H1 (cell line): ENCODE measurements around the gene USP13. TPM values are rescaled to one million over a fixed set of nuclear protein-coding genes. Genes with fewer than 3 reads are reported as not detected.

ENCODE experiments used
- CTCF ChIA-PET: fragments of 300-600 bp; sonication (Branson Sonifier 250); formaldehyde crosslinking; loops from one replicate; lab custom pipeline; 2021; ENCODE audit not compliant: partially characterized antibody; lab: Charles Lee
- POLR2A ChIA-PET: fragments of 300-600 bp; sonication (Branson Sonifier 250); formaldehyde crosslinking; loops from one replicate; lab custom pipeline; 2021; ENCODE audit warnings: inconsistent platforms; ENCODE audit not compliant: partially characterized antibody; lab: Charles Lee
- DNase-seq, 2 experiments: peaks; one replicate each; pipeline versions ENCODE4 v3.0.0 to v3.0.0-alpha.2; 2010 to 2022; ENCODE audit warnings: low spot score in 2 of 2, low read depth in 1 of 2, mixed read lengths in 1 of 2
- FAIRE-seq: peaks from 2 replicates; lab custom pipeline; 2011; peaks lifted over from hg19 to GRCh38; lab: Jason Lieb, UNC
- H2AFZ ChIP-seq: 2 replicates; pipeline ENCODE4 v1.8.1; 2012; ENCODE audit warnings: low read length, inconsistent platforms
- H2AK5ac ChIP-seq: 2 replicates; pipeline ENCODE4 v1.6.1; 2013; ENCODE audit warnings: low read depth, low read length
- H2BK120ac ChIP-seq: replicated peaks from 2 replicates; pipeline ENCODE3; 2013; ENCODE audit warnings: low read depth, low read length, inconsistent platforms
- H2BK12ac ChIP-seq: 2 replicates; pipeline ENCODE4 v1.6.1; 2013; ENCODE audit warnings: low read depth, low read length
- H2BK15ac ChIP-seq: 2 replicates; pipeline ENCODE4 v1.6.1; 2013; ENCODE audit warnings: low read length
- H2BK20ac ChIP-seq: 2 replicates; pipeline ENCODE4 v1.6.1; 2013; ENCODE audit warnings: low read length
- H2BK5ac ChIP-seq: 2 replicates; pipeline ENCODE4 v1.6.1; 2013; ENCODE audit warnings: low read depth, low read length
- H3K14ac ChIP-seq: 2 replicates; pipeline ENCODE4 v1.6.1; 2013; ENCODE audit warnings: inconsistent platforms; ENCODE audit not compliant: insufficient read length
- H3K18ac ChIP-seq: 2 replicates; pipeline ENCODE4 v1.6.1; 2013; ENCODE audit warnings: low read length; ENCODE audit errors: extremely low read depth
- H3K23ac ChIP-seq: 2 replicates; pipeline ENCODE4 v1.6.1; 2013; ENCODE audit warnings: inconsistent platforms; ENCODE audit not compliant: insufficient read length
- H3K23me2 ChIP-seq: 2 replicates; pipeline ENCODE4 v1.6.1; 2013; ENCODE audit warnings: low read depth, low read length
- H3K27ac ChIP-seq: 2 replicates; pipeline ENCODE4 v1.6.1; 2011; ENCODE audit warnings: low read depth, low read length, inconsistent platforms
- H3K27me3 ChIP-seq, 4 experiments: replicated peaks in 1 of 4; 1 replicate in 1 of 4; 2 replicates in 3 of 4; pipeline versions ENCODE4 v1.6.1 to v1.8.1; 2011 to 2013; ENCODE audit warnings: low read length in 3 of 4, mild to moderate bottlenecking in 3 of 4, inconsistent platforms in 2 of 4, mixed read lengths in 2 of 4, moderate library complexity in 1 of 4; ENCODE audit not compliant: control insufficient read depth in 3 of 4, insufficient read depth in 3 of 4; ENCODE audit errors: extremely low read depth in 1 of 4
- H3K36me3 ChIP-seq, 4 experiments: 2 replicates each; pipeline versions ENCODE4 v1.6.1 to v1.8.1; 2011 to 2013; ENCODE audit warnings: mild to moderate bottlenecking in 4 of 4, low read length in 3 of 4, moderate library complexity in 2 of 4, control low read depth in 1 of 4, inconsistent platforms in 1 of 4; ENCODE audit not compliant: insufficient read depth in 4 of 4, control insufficient read depth in 2 of 4
- H3K4ac ChIP-seq: replicated peaks from 2 replicates; pipeline ENCODE3; 2013; ENCODE audit warnings: low read length, low read depth, mixed read lengths, inconsistent platforms; ENCODE audit not compliant: insufficient read length
- H3K4me1 ChIP-seq, 4 experiments: replicated peaks in 1 of 4; 1 replicate in 1 of 4; 2 replicates in 3 of 4; pipeline versions ENCODE4 v1.6.1 to v1.8.1; 2011 to 2013; ENCODE audit warnings: low read length in 3 of 4, inconsistent platforms in 2 of 4, mixed read lengths in 1 of 4; ENCODE audit not compliant: insufficient read depth in 4 of 4, control insufficient read depth in 3 of 4
- H3K4me2 ChIP-seq, 2 experiments: 2 replicates each; pipeline versions ENCODE4 v1.6.1 to v1.8.1; 2011 to 2013; ENCODE audit warnings: low read depth in 2 of 2, low read length in 2 of 2, control low read depth in 1 of 2, inconsistent platforms in 1 of 2, mild to moderate bottlenecking in 1 of 2; ENCODE audit not compliant: insufficient read depth in 1 of 2
- H3K4me3 ChIP-seq, 4 experiments: fragments of 200-600, 300-600 bp in 1 of 4; sonication (generic), shearing (Covaris generic), sonication (Bioruptor Twin) in 1 of 4; 2 replicates each; pipeline versions ENCODE4 v1.5.1 to v1.8.1; 2011 to 2016; ENCODE audit warnings: low read length in 4 of 4, low read depth in 3 of 4, control low read depth in 2 of 4, inconsistent platforms in 2 of 4, mild to moderate bottlenecking in 2 of 4, mixed read lengths in 1 of 4, moderate library complexity in 1 of 4; ENCODE audit not compliant: insufficient read depth in 2 of 4; ENCODE audit errors: extremely low read depth in 1 of 4
- H3K56ac ChIP-seq: replicated peaks from 2 replicates; pipeline ENCODE3; 2013; ENCODE audit warnings: low read depth, mild to moderate bottlenecking, mixed read lengths, low read length, inconsistent platforms; ENCODE audit not compliant: insufficient read length
- H3K79me1 ChIP-seq: 2 replicates; pipeline ENCODE4 v1.6.1; 2013; ENCODE audit warnings: low read depth, low read length, control low read depth
- H3K79me2 ChIP-seq, 2 experiments: 2 replicates each; pipeline versions ENCODE4 v1.6.1 to v1.8.1; 2012 to 2013; ENCODE audit warnings: low read length in 2 of 2, mild to moderate bottlenecking in 2 of 2, inconsistent platforms in 1 of 2; ENCODE audit not compliant: insufficient read depth in 2 of 2, control insufficient read depth in 1 of 2
- H3K9ac ChIP-seq, 4 experiments: replicated peaks in 1 of 4; 1 replicate in 1 of 4; 2 replicates in 3 of 4; pipeline versions ENCODE4 v1.6.1 to v1.8.1; 2011 to 2013; ENCODE audit warnings: low read depth in 3 of 4, low read length in 3 of 4, control low read depth in 2 of 4, mild to moderate bottlenecking in 2 of 4, moderate library complexity in 2 of 4, inconsistent platforms in 1 of 4; ENCODE audit errors: extremely low read depth in 1 of 4
- H3K9me3 ChIP-seq, 2 experiments: 2 replicates each; pipeline versions ENCODE4 v1.6.1 to v1.8.1; 2012 to 2013; ENCODE audit warnings: mild to moderate bottlenecking in 2 of 2, moderate library complexity in 2 of 2, control low read depth in 1 of 2, inconsistent platforms in 1 of 2, low read depth in 1 of 2, low read length in 1 of 2, mixed read lengths in 1 of 2; ENCODE audit not compliant: insufficient read depth in 2 of 2
- H4K20me1 ChIP-seq, 2 experiments: replicated peaks in 1 of 2; 2 replicates each; pipeline versions ENCODE3 to v1.8.1; 2011 to 2013; ENCODE audit warnings: inconsistent platforms in 2 of 2, low read length in 2 of 2, mild to moderate bottlenecking in 1 of 2; ENCODE audit not compliant: insufficient read depth in 2 of 2, control insufficient read depth in 1 of 2
- H4K5ac ChIP-seq: 2 replicates; pipeline ENCODE4 v1.6.1; 2013; ENCODE audit warnings: low read length, low read depth, mixed read lengths, inconsistent platforms; ENCODE audit not compliant: insufficient read length
- H4K8ac ChIP-seq: 2 replicates; pipeline ENCODE4 v1.8.0; 2013; ENCODE audit warnings: mild to moderate bottlenecking, moderate library complexity, low read length, inconsistent platforms; ENCODE audit not compliant: insufficient read depth; ENCODE audit errors: extremely low read depth
- H4K91ac ChIP-seq: replicated peaks from 2 replicates; pipeline ENCODE3; 2013; ENCODE audit warnings: low read length, mixed read lengths, inconsistent platforms; ENCODE audit not compliant: insufficient read length
- CBX5 ChIP-seq: fragments of 300-800, 300-1000 bp; sonication (generic); IDR thresholded peaks from 2 replicates; pipeline ENCODE4 v1.7.1; 2016; ENCODE audit warnings: antibody characterized with exemption, low read length, low read depth
- CREB1 ChIP-seq: IDR thresholded peaks from 2 replicates; pipeline ENCODE4 v1.6.1; 2012; ENCODE audit warnings: inconsistent platforms
- CTBP2 ChIP-seq: IDR thresholded peaks from 2 replicates; pipeline ENCODE4 v1.7.0; 2011; ENCODE audit warnings: borderline replicate concordance, mild to moderate bottlenecking, moderate library complexity, mixed read lengths, low read length; ENCODE audit not compliant: insufficient read depth, insufficient read length
- JUND ChIP-seq: IDR thresholded peaks from 2 replicates; pipeline ENCODE4 v1.6.1; 2011; ENCODE audit warnings: mild to moderate bottlenecking, improper control_type of control experiment, low read length
- POLR2A ChIP-seq, 2 experiments: IDR thresholded peaks; 1 replicate in 1 of 2; 2 replicates in 1 of 2; pipeline ENCODE4 v1.6.1; 2011; ENCODE audit warnings: low read depth in 2 of 2, low read length in 2 of 2, mild to moderate bottlenecking in 2 of 2; ENCODE audit errors: control extremely low read depth in 1 of 2
- RXRA ChIP-seq: IDR thresholded peaks from 2 replicates; pipeline ENCODE4 v1.6.1; 2011; ENCODE audit warnings: low read depth, mild to moderate bottlenecking, low read length, moderate library complexity; ENCODE audit not compliant: insufficient read depth
- SP2 ChIP-seq: IDR thresholded peaks from 2 replicates; pipeline ENCODE4 v1.6.1; 2012; ENCODE audit warnings: mild to moderate bottlenecking, low read length, inconsistent platforms
- SP4 ChIP-seq: IDR thresholded peaks from 2 replicates; pipeline ENCODE4 v1.6.1; 2012; ENCODE audit warnings: low read length, inconsistent platforms
- SUZ12 ChIP-seq: fragments of 200-600 bp; sonication (generic); IDR thresholded peaks from 2 replicates; pipeline ENCODE4 v1.6.1; 2012; ENCODE audit warnings: mild to moderate bottlenecking, inconsistent platforms, low read length, moderate library complexity, mixed read lengths
- TAF1 ChIP-seq: IDR thresholded peaks from 2 replicates; pipeline ENCODE4 v1.6.1; 2011; ENCODE audit warnings: mild to moderate bottlenecking, low read depth, low read length
- ZNF274 ChIP-seq: IDR thresholded peaks from 2 replicates; pipeline ENCODE4 v1.7.0; 2012; ENCODE audit warnings: low read length, borderline replicate concordance; ENCODE audit errors: extremely low read depth
- WGBS, 2 experiments: shearing (Covaris generic) in 1 of 2; methylation state at CpG; one replicate each; pipeline versions ENCODE4 v1.1.6 to v1.1.7; 2013 to 2015; ENCODE audit warnings: low lambda C conversion rate in 2 of 2, mixed read lengths in 2 of 2, inconsistent platforms in 1 of 2, low coverage in 1 of 2, missing lambda C conversion rate in 1 of 2; ENCODE audit not compliant: insufficient replicate concordance in 2 of 2, insufficient coverage in 1 of 2, insufficient read length in 1 of 2; ENCODE audit errors: extremely low coverage in 1 of 2, missing lambda C conversion rate in 1 of 2; 5-methylcytosine and 5-hydroxymethylcytosine counted together
- polyA plus RNA-seq, 7 experiments: library from polyadenylated mRNA; depleted of rRNA in 3 of 7; stranded (reverse) in 5 of 7; unstranded in 2 of 7; fragments of >200 nt in 5 of 7; fragments of 200-250 nt in 2 of 7; gene quantifications; 1 replicate in 5 of 7; 2 replicates in 1 of 7; 4 replicates in 1 of 7; pipeline versions ENCODE4 v1.2.1 to v1.2.3, GENCODE V29; 2011 to 2013; ENCODE audit warnings: missing spikeins in 2 of 7, mixed read lengths in 2 of 7
- total RNA-seq: library from RNA; stranded (reverse); fragmentation: NEBNext Ultra II Directional; extraction: Animal tissue kit (Norgen Biotek cat#: 25700); gene quantifications from 2 replicates; pipeline ENCODE4 v1.2.1, GENCODE V29; 2021
- TF ChIP-seq, protein P1 (sequence below): IDR thresholded peaks from 2 replicates; pipeline ENCODE4 v1.6.1; 2012; ENCODE audit warnings: inconsistent platforms
- TF ChIP-seq, protein P2 (sequence below), 3 experiments: IDR thresholded peaks; 1 replicate in 2 of 3; 2 replicates in 1 of 3; pipeline versions ENCODE4 v1.5.1 to v1.6.1; 2011; ENCODE audit warnings: low read length in 3 of 3, mild to moderate bottlenecking in 3 of 3, inconsistent platforms in 2 of 3, low read depth in 1 of 3, moderate library complexity in 1 of 3; ENCODE audit not compliant: insufficient read depth in 1 of 3; ENCODE audit errors: control extremely low read depth in 1 of 3

Gene USP13
- total and polyA plus RNA-seq, 2 of the 8 experiments (the other 6 are each of a cell fraction or from before 2014, with no cell fraction given): 7.9 to 25.9 TPM

DNA sequence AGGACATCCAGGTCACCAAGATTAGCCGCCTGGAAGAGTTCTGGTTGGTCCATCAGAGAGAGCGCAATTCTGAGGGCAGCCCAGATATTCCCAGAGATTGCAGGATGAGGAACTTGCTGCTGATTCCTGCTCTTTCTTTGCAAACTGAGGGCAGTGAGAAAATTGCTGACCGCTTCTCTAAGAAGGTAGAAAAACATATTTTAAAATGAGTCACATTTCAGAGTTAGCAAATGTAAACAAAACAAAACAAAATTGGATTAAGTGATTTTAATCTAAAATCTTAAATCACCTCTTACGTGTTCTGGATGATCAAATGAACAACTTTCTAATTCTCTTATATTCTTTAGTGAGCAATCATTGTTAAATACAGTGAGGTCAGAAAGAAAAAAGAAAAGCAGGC is 149.0 kb downstream of the USP13 start:
- CTCF ChIA-PET: interaction anchor here (3.5 kb wide), 1 partner anchor 10 kb away, joined by 29 read pairs; no protein-coding TSS in a partner anchor
- 92% methylated on average over 4 of the region's 4 CpGs; no CpG with 5 or more reads in 1 of the 2 experiments for whole genome bisulfite sequencing, 2 experiments
- Histone ChIP-seq H3K4me3 (no peak overlapping the region), H2BK15ac (no peak overlapping the region), H3K18ac (no peak overlapping the region), H4K8ac (no peak overlapping the region), H3K79me1 (no peaks in the 10 kb centered on the region), H2BK120ac (no peak overlapping the region), H2BK5ac (no peak overlapping the region), H3K36me3 (no peaks in the 10 kb centered on the region), H3K14ac (no peak overlapping the region), H3K27me3 (no peaks in the 10 kb centered on the region), H3K56ac (no peak overlapping the region), H3K27ac (no peak overlapping the region), H2AFZ (no peak overlapping the region), H4K91ac (no peak overlapping the region), H3K4me2 (no peak overlapping the region), H4K20me1 (no peaks in the 10 kb centered on the region), H3K23me2 (no peaks in the 10 kb centered on the region), H3K9me3 (no peaks in the 10 kb centered on the region), H3K4me1 (no peaks in the 10 kb centered on the region), H3K23ac (no peak overlapping the region), H4K5ac (no peak overlapping the region), H2BK12ac (no peak overlapping the region), H2AK5ac (no peak overlapping the region), H2BK20ac (no peak overlapping the region), H3K4ac (no peak overlapping the region), H3K79me2 (no peaks in the 10 kb centered on the region), H3K9ac (no peak overlapping the region)
- DNase-seq (no peak), FAIRE-seq (no peak)
- POLR2A ChIA-PET: no interaction called here
- TF ChIP-seq TAF1 (no peak), CBX5 (no peak), ZNF274 (no peak), JUND (no peak), SP2 (no peak), SUZ12 (no peak), CREB1 (no peak), SP4 (no peak), CTBP2 (no peak), RXRA (no peak), POLR2A (IDR thresholded peaks at IDR 0.05; ENCODE audit: control extremely low read depth in 1 of 2, low read depth in 2 of 2, low read length in 2 of 2) (no peak)
- TF ChIP-seq, protein P1, sequence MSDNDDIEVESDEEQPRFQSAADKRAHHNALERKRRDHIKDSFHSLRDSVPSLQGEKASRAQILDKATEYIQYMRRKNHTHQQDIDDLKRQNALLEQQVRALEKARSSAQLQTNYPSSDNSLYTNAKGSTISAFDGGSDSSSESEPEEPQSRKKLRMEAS: no peak
- TF ChIP-seq, protein P2, sequence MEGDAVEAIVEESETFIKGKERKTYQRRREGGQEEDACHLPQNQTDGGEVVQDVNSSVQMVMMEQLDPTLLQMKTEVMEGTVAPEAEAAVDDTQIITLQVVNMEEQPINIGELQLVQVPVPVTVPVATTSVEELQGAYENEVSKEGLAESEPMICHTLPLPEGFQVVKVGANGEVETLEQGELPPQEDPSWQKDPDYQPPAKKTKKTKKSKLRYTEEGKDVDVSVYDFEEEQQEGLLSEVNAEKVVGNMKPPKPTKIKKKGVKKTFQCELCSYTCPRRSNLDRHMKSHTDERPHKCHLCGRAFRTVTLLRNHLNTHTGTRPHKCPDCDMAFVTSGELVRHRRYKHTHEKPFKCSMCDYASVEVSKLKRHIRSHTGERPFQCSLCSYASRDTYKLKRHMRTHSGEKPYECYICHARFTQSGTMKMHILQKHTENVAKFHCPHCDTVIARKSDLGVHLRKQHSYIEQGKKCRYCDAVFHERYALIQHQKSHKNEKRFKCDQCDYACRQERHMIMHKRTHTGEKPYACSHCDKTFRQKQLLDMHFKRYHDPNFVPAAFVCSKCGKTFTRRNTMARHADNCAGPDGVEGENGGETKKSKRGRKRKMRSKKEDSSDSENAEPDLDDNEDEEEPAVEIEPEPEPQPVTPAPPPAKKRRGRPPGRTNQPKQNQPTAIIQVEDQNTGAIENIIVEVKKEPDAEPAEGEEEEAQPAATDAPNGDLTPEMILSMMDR (IDR thresholded peaks at IDR 0.05; ENCODE audit: control extremely low read depth in 1 of 3, insufficient read depth in 1 of 3, low read depth in 1 of 3, low read length in 3 of 3): no peak
